NCI-H2171 (cell line): Measurements from ENCODE around the gene CELF2.

Experiments
- DNase-seq: peaks from one replicate; lab custom pipeline; 2025; lab: John Stamatoyannopoulos, UW

The CELF2 gene

GRCh38 chr10:11004144-11005077 is 13.3 kb upstream of the CELF2 start:
- no peak for DNase-seq

GRCh38 chr10:11005725-11006427 is 11.8 kb upstream of the CELF2 start:
- DNase-seq: no peak

GRCh38 chr10:11006428-11006825 is 11.2 kb upstream of the CELF2 start:
- DNase-seq: no peak

- no peak for DNase-seq
Measured at GRCh38 chr10:11007476-11008020, 10.1 kb upstream of the CELF2 start.

- no peak for DNase-seq
Measured at GRCh38 chr10:11009471-11010308, 8.0 kb upstream of the CELF2 start.

- no peak for DNase-seq
Measured at GRCh38 chr10:11010582-11010981, 7.1 kb upstream of the CELF2 start.

GRCh38 chr10:11011436-11011835 is 6.2 kb upstream of the CELF2 start:
- no peak for DNase-seq

- DNase-seq: no peak
Measured at GRCh38 chr10:11011984-11012383, 5.7 kb upstream of the CELF2 start.

GRCh38 chr10:11012421-11013295 is 5.0 kb upstream of the CELF2 start:
- DNase-seq: no peak

- no peak for DNase-seq
Measured at GRCh38 chr10:11013836-11014235, 3.8 kb upstream of the CELF2 start.

GRCh38 chr10:11014671-11015445 is 2.8 kb upstream of the CELF2 start:
- no peak for DNase-seq

- DNase-seq: no peak
Measured at GRCh38 chr10:11015446-11015934, 2.2 kb upstream of the CELF2 start.

- no peak for DNase-seq
Measured at GRCh38 chr10:11017000-11017569, 587 bp upstream of the CELF2 start.

GRCh38 chr10:11018432-11018841 is 765 bp downstream of the CELF2 start:
- no peak for DNase-seq

GRCh38 chr10:11018855-11019631 is 1.4 kb downstream of the CELF2 start:
- DNase-seq: no peak

- no peak for DNase-seq
Measured at GRCh38 chr10:11019724-11020547, 2.3 kb downstream of the CELF2 start.

GRCh38 chr10:11020548-11020942 is 2.9 kb downstream of the CELF2 start:
- no peak for DNase-seq

GRCh38 chr10:11022213-11022612 is 4.5 kb downstream of the CELF2 start:
- DNase-seq: no peak
